HG03108 (cell line): Measurements from ENCODE around the gene TOP2B.

Experiments used
- ATAC-seq: cut with Tn5 transposase; IDR thresholded peaks from one replicate; pipeline ENCODE4 v1.9.1; 2021; ENCODE audit warnings: moderate library complexity; ENCODE audit not compliant: unreplicated experiment

TOP2B gene

GRCh38 chr3:25619382-25619781 lies 45.3 kb downstream of the TOP2B start:
- no peak for ATAC-seq

- ATAC-seq, result no peak
Measured at GRCh38 chr3:25618028-25618427, 46.7 kb downstream of the TOP2B start.

GRCh38 chr3:25611193-25611592 lies 53.5 kb downstream of the TOP2B start:
- ATAC-seq, result no peak

- ATAC-seq, result no peak
Measured at GRCh38 chr3:25610779-25611178, 53.9 kb downstream of the TOP2B start.

GRCh38 chr3:25610167-25610566 lies 54.5 kb downstream of the TOP2B start:
- ATAC-seq, result no peak

- no peak for ATAC-seq
Measured at GRCh38 chr3:25604107-25604805, 60.5 kb downstream of the TOP2B start.

- no peak for ATAC-seq
Measured at GRCh38 chr3:25603703-25604102, 61.0 kb downstream of the TOP2B start.

- no peak for ATAC-seq
Measured at GRCh38 chr3:25597535-25598101, 67.1 kb downstream of the TOP2B start.

GRCh38 chr3:25594007-25594502 lies 70.7 kb downstream of the TOP2B start:
- no peak for ATAC-seq

- ATAC-seq, result no peak
Measured at GRCh38 chr3:25593001-25593400, 71.7 kb downstream of the TOP2B start.

GRCh38 chr3:25592510-25592968 lies 72.2 kb downstream of the TOP2B start:
- ATAC-seq, result no peak

- no peak for ATAC-seq
Measured at GRCh38 chr3:25589783-25590258, 74.9 kb downstream of the TOP2B start.

- ATAC-seq, result no peak
Measured at GRCh38 chr3:25589104-25589782, 75.5 kb downstream of the TOP2B start.

GRCh38 chr3:25588441-25589103 lies 76.1 kb downstream of the TOP2B start:
- no peak for ATAC-seq

GRCh38 chr3:25587975-25588374 lies 76.7 kb downstream of the TOP2B start:
- ATAC-seq, result no peak

GRCh38 chr3:25587526-25587925 lies 77.2 kb downstream of the TOP2B start:
- ATAC-seq, result no peak

GRCh38 chr3:25587094-25587493 lies 77.6 kb downstream of the TOP2B start:
- ATAC-seq, result no peak

GRCh38 chr3:25586553-25586952 lies 78.2 kb downstream of the TOP2B start:
- no peak for ATAC-seq

GRCh38 chr3:25586167-25586505 lies 78.6 kb downstream of the TOP2B start:
- no peak for ATAC-seq

- ATAC-seq, result no peak
Measured at GRCh38 chr3:25585361-25586166, 79.1 kb downstream of the TOP2B start.
